K562 (cell line): ENCODE results near the gene TLE3. TPM values are rescaled to one million over a fixed set of nuclear protein-coding genes. Genes with fewer than 3 reads are reported as not detected.

Experiments
- MTA1 ChIP-seq: fragments of 450-650 bp; IDR thresholded peaks from 2 replicates; pipeline ENCODE4 v1.6.1; 2017; ENCODE audit warnings: borderline replicate concordance
- polyA plus RNA-seq, 8 experiments: library from polyadenylated mRNA; depleted of rRNA in 4 of 8; stranded (reverse) in 5 of 8; unstranded in 3 of 8; fragments of >200 nt; fragmentation: Nextera tagmentation in 2 of 8; fragmentation: Illumina TruSeq in 1 of 8; extraction: Ambion mirVana in 2 of 8; extraction: Trizol in 1 of 8; gene quantifications; 2 replicates each; pipeline versions ENCODE4 v1.2.1 to v1.2.3, GENCODE V29; 2011 to 2014; ENCODE audit warnings: inconsistent platforms in 1 of 8, missing spikeins in 1 of 8
- total RNA-seq, 7 experiments: library from RNA; depleted of rRNA in 6 of 7; stranded (reverse); fragments of >200 nt in 6 of 7; fragmentation: Illumina TruSeq in 2 of 7; extraction: Trizol in 2 of 7; gene quantifications; 2 replicates each; pipeline versions ENCODE4 v1.2.1 to v1.2.3, GENCODE V29; 2011 to 2021; ENCODE audit warnings: low replicate concordance in 1 of 7
- TF ChIP-seq, protein P1 (sequence below): fragments of 450-650 bp; IDR thresholded peaks from 2 replicates; pipeline ENCODE4 v1.6.1; 2016; ENCODE audit warnings: mild to moderate bottlenecking, moderate library complexity

Gene TLE3
- total and polyA plus RNA-seq, 9 of the 15 experiments (the other 6 are each of a cell fraction or from before 2014, with no cell fraction given): 1.5 to 84.2 (median 14.1) TPM

GRCh38 chr15:70113304-70113700 lies 15.6 kb upstream of the TLE3 start (continued):
- TF ChIP-seq, protein P1, sequence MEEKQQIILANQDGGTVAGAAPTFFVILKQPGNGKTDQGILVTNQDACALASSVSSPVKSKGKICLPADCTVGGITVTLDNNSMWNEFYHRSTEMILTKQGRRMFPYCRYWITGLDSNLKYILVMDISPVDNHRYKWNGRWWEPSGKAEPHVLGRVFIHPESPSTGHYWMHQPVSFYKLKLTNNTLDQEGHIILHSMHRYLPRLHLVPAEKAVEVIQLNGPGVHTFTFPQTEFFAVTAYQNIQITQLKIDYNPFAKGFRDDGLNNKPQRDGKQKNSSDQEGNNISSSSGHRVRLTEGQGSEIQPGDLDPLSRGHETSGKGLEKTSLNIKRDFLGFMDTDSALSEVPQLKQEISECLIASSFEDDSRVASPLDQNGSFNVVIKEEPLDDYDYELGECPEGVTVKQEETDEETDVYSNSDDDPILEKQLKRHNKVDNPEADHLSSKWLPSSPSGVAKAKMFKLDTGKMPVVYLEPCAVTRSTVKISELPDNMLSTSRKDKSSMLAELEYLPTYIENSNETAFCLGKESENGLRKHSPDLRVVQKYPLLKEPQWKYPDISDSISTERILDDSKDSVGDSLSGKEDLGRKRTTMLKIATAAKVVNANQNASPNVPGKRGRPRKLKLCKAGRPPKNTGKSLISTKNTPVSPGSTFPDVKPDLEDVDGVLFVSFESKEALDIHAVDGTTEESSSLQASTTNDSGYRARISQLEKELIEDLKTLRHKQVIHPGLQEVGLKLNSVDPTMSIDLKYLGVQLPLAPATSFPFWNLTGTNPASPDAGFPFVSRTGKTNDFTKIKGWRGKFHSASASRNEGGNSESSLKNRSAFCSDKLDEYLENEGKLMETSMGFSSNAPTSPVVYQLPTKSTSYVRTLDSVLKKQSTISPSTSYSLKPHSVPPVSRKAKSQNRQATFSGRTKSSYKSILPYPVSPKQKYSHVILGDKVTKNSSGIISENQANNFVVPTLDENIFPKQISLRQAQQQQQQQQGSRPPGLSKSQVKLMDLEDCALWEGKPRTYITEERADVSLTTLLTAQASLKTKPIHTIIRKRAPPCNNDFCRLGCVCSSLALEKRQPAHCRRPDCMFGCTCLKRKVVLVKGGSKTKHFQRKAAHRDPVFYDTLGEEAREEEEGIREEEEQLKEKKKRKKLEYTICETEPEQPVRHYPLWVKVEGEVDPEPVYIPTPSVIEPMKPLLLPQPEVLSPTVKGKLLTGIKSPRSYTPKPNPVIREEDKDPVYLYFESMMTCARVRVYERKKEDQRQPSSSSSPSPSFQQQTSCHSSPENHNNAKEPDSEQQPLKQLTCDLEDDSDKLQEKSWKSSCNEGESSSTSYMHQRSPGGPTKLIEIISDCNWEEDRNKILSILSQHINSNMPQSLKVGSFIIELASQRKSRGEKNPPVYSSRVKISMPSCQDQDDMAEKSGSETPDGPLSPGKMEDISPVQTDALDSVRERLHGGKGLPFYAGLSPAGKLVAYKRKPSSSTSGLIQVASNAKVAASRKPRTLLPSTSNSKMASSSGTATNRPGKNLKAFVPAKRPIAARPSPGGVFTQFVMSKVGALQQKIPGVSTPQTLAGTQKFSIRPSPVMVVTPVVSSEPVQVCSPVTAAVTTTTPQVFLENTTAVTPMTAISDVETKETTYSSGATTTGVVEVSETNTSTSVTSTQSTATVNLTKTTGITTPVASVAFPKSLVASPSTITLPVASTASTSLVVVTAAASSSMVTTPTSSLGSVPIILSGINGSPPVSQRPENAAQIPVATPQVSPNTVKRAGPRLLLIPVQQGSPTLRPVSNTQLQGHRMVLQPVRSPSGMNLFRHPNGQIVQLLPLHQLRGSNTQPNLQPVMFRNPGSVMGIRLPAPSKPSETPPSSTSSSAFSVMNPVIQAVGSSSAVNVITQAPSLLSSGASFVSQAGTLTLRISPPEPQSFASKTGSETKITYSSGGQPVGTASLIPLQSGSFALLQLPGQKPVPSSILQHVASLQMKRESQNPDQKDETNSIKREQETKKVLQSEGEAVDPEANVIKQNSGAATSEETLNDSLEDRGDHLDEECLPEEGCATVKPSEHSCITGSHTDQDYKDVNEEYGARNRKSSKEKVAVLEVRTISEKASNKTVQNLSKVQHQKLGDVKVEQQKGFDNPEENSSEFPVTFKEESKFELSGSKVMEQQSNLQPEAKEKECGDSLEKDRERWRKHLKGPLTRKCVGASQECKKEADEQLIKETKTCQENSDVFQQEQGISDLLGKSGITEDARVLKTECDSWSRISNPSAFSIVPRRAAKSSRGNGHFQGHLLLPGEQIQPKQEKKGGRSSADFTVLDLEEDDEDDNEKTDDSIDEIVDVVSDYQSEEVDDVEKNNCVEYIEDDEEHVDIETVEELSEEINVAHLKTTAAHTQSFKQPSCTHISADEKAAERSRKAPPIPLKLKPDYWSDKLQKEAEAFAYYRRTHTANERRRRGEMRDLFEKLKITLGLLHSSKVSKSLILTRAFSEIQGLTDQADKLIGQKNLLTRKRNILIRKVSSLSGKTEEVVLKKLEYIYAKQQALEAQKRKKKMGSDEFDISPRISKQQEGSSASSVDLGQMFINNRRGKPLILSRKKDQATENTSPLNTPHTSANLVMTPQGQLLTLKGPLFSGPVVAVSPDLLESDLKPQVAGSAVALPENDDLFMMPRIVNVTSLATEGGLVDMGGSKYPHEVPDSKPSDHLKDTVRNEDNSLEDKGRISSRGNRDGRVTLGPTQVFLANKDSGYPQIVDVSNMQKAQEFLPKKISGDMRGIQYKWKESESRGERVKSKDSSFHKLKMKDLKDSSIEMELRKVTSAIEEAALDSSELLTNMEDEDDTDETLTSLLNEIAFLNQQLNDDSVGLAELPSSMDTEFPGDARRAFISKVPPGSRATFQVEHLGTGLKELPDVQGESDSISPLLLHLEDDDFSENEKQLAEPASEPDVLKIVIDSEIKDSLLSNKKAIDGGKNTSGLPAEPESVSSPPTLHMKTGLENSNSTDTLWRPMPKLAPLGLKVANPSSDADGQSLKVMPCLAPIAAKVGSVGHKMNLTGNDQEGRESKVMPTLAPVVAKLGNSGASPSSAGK: no peak
- no peak for TF ChIP-seq MTA1
